ENCODE results near the gene RAD23B. TPM values are rescaled to one million over a fixed set of nuclear protein-coding genes. Genes with fewer than 3 reads are reported as not detected.

RAD23B gene
- total RNA-seq, 1 donor from 2014 or later: 82.8 TPM

- DNase-seq (ENCODE audit: low read depth): no peak
- TF ChIP-seq CTCF (conservative IDR thresholded peaks at IDR 0.05; ENCODE audit: low read depth, low read length): no peak
- H3K4me3 ChIP-seq (ENCODE audit: low read depth, low read length): no peak overlapping the region
Measured at GRCh38 chr9:107332883-107333282, 49.8 kb downstream of the RAD23B start.

GRCh38 chr9:107333363-107333762 lies 50.3 kb downstream of the RAD23B start:
- no peak for DNase-seq (ENCODE audit: low read depth)
- TF ChIP-seq CTCF (conservative IDR thresholded peaks at IDR 0.05; ENCODE audit: low read depth, low read length): no peak
- no peak overlapping the region for H3K4me3 ChIP-seq (ENCODE audit: low read depth, low read length)

- H3K4me3 ChIP-seq (ENCODE audit: low read depth, low read length): no peak overlapping the region
- TF ChIP-seq CTCF (conservative IDR thresholded peaks at IDR 0.05; ENCODE audit: low read depth, low read length): no peak
Measured at GRCh38 chr9:107334103-107334776, 51.2 kb downstream of the RAD23B start.

GRCh38 chr9:107335331-107335730 lies 52.3 kb downstream of the RAD23B start:
- no peak for DNase-seq (ENCODE audit: low read depth)
- H3K4me3 ChIP-seq (ENCODE audit: low read depth, low read length): no peak overlapping the region
- TF ChIP-seq CTCF (conservative IDR thresholded peaks at IDR 0.05; ENCODE audit: low read depth, low read length): no peak

More at GRCh38 chr9:107334103-107334776, 51.2 kb downstream of the RAD23B start:
- DNase-seq (ENCODE audit: low read depth): no peak

GRCh38 chr9:107336718-107337360 lies 53.8 kb downstream of the RAD23B start:
- no peak overlapping the region for H3K4me3 ChIP-seq (ENCODE audit: low read depth, low read length)
- DNase-seq (ENCODE audit: low read depth): no peak
- TF ChIP-seq CTCF (conservative IDR thresholded peaks at IDR 0.05; ENCODE audit: low read depth, low read length): no peak

- TF ChIP-seq CTCF (conservative IDR thresholded peaks at IDR 0.05; ENCODE audit: low read depth, low read length): no peak
- no peak overlapping the region for H3K4me3 ChIP-seq (ENCODE audit: low read depth, low read length)
- no peak for DNase-seq (ENCODE audit: low read depth)
Measured at GRCh38 chr9:107337676-107338590, 54.9 kb downstream of the RAD23B start.

Data from epithelial cell of proximal tubule (primary cell).